Measurements from ENCODE around the gene RTKN2.

The RTKN2 gene

DNA sequence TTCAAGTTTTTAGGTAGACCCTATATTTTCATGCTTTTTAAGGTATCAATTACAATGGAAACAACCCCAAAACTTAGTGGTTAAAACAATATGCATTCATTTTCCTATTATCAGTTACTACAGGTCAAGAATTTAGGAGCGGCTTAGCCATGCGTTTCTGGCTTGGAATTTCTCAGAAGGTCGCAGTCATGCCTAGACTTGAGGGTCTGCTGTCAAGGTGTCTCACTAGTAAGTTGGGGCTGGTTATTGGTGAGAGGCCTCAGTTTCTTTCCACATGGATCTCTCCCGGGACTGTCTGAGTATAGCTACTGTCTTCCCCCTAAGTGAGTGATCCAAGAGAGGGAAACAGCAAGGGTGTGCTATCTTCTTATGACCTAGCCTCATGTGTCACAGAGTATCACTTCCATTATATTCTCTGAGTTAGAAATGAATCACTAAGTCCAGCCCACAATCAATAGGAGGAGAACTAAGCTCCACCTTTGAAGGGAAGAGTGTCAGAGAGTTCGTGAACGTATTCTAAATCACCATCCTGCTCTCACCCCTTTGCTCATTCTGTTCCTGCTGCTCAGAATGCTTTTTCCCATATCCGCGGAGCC lies 80.5 kb downstream of the RTKN2 start:
- no peak overlapping the region for H2AFZ ChIP-seq (ENCODE audit: low read depth, low read length)
- H3K4me3 ChIP-seq (ENCODE audit: low read length), result no peak overlapping the region
- H3K4me2 ChIP-seq (ENCODE audit: low read length), result no peak overlapping the region

GRCh38 chr10:62186999-62187675 lies 81.5 kb downstream of the RTKN2 start:
- no peak overlapping the region for H2AFZ ChIP-seq (ENCODE audit: low read depth, low read length)
- no peak overlapping the region for H3K4me2 ChIP-seq (ENCODE audit: low read length)
- TF ChIP-seq, protein P1, sequence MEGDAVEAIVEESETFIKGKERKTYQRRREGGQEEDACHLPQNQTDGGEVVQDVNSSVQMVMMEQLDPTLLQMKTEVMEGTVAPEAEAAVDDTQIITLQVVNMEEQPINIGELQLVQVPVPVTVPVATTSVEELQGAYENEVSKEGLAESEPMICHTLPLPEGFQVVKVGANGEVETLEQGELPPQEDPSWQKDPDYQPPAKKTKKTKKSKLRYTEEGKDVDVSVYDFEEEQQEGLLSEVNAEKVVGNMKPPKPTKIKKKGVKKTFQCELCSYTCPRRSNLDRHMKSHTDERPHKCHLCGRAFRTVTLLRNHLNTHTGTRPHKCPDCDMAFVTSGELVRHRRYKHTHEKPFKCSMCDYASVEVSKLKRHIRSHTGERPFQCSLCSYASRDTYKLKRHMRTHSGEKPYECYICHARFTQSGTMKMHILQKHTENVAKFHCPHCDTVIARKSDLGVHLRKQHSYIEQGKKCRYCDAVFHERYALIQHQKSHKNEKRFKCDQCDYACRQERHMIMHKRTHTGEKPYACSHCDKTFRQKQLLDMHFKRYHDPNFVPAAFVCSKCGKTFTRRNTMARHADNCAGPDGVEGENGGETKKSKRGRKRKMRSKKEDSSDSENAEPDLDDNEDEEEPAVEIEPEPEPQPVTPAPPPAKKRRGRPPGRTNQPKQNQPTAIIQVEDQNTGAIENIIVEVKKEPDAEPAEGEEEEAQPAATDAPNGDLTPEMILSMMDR (IDR thresholded peaks at IDR 0.05; ENCODE audit: low read depth, low read length), result no peak
- TF ChIP-seq EZH2phosphoT487 (IDR thresholded peaks at IDR 0.05; ENCODE audit: low read depth), result no peak
- H3K36me3 ChIP-seq (replicated peaks; ENCODE audit: low read depth, low read length), result no peaks in the 10 kb centered on the region
- H3K4me3 ChIP-seq (ENCODE audit: low read length), result no peak overlapping the region
- H3K9me3 ChIP-seq (ENCODE audit: insufficient read depth, low read length), result no peaks in the 10 kb centered on the region
- H3K79me2 ChIP-seq (ENCODE audit: low read length), result no peaks in the 10 kb centered on the region
- H3K9ac ChIP-seq (ENCODE audit: low read length), result no peak overlapping the region
- H3K27ac ChIP-seq (ENCODE audit: low read length), result no peak overlapping the region
- peaks cover 29% of the 10 kb centered on the region for H3K4me1 ChIP-seq (ENCODE audit: low read length)
- H4K20me1 ChIP-seq (ENCODE audit: insufficient read depth, low read length), result no peaks in the 10 kb centered on the region
- H3K27me3 ChIP-seq (ENCODE audit: low read depth, low read length), result no peaks in the 10 kb centered on the region

More for the DNA sequence above, 80.5 kb downstream of the RTKN2 start:
- TF ChIP-seq EZH2phosphoT487 (IDR thresholded peaks at IDR 0.05; ENCODE audit: low read depth), result no peak
- TF ChIP-seq, protein P1 (IDR thresholded peaks at IDR 0.05; ENCODE audit: low read depth, low read length), result no peak
- H4K20me1 ChIP-seq (ENCODE audit: insufficient read depth, low read length), result no peaks in the 10 kb centered on the region
- peaks cover 29% of the 10 kb centered on the region for H3K4me1 ChIP-seq (ENCODE audit: low read length)
- no peak overlapping the region for H3K9ac ChIP-seq (ENCODE audit: low read length)
- H3K9me3 ChIP-seq (ENCODE audit: insufficient read depth, low read length), result no peaks in the 10 kb centered on the region
- no peaks in the 10 kb centered on the region for H3K27me3 ChIP-seq (ENCODE audit: low read depth, low read length)
- H3K79me2 ChIP-seq (ENCODE audit: low read length), result no peaks in the 10 kb centered on the region
- H3K36me3 ChIP-seq (replicated peaks; ENCODE audit: low read depth, low read length), result no peaks in the 10 kb centered on the region
- no peak overlapping the region for H3K27ac ChIP-seq (ENCODE audit: low read length)

DNA sequence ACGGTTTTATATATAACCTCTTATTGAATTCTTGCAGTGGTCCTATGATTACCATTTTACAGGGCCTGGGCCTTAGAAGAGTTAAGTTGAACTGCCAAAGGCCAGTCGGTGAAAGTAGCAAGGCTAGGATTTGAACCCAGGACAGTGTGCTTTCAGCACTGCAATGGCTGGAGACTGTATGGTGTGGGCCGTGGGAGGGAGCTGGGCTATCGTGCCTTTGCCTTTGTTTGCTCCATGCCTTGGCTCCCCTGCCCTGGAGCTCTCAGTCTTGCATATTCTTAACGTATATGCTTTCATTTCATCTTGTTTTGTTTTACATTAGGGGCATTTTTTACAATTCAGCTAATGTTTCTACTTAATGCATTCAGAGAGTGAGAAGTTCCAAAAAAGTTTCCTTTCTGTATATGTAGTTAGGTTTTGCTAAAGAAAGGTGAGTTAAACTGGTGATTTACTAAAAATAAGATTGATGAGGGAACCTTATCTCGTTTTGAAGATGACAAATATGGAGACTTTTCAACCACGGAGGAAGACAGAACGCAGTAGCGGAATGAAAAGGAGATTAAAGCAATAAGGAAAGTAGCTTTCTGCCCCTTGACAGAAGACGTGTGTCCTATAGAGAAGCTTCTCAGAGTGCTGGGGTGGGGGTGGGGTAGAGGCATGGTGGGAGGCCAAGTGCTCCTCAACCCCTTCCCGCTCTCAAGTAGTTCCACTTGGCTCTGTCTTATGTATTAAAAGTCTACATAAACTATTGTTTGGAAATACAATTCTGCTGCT lies 82.5 kb downstream of the RTKN2 start:
- H3K4me2 ChIP-seq (ENCODE audit: low read length), result peak overlapping the region; percentile 74
- H3K27ac ChIP-seq (ENCODE audit: low read length), result peak overlapping the region; percentile 52
- no peaks in the 10 kb centered on the region for H3K27me3 ChIP-seq (ENCODE audit: low read depth, low read length)
- H4K20me1 ChIP-seq (ENCODE audit: insufficient read depth, low read length), result no peaks in the 10 kb centered on the region
- H3K4me1 ChIP-seq (ENCODE audit: low read length), result peaks cover 29% of the 10 kb centered on the region
- peak overlapping the region; percentile 59 for H3K4me3 ChIP-seq (ENCODE audit: low read length)
- TF ChIP-seq, protein P1 (IDR thresholded peaks at IDR 0.05; ENCODE audit: low read depth, low read length), result no peak
- no peak for TF ChIP-seq EZH2phosphoT487 (IDR thresholded peaks at IDR 0.05; ENCODE audit: low read depth)
- no peaks in the 10 kb centered on the region for H3K36me3 ChIP-seq (replicated peaks; ENCODE audit: low read depth, low read length)
- H3K9ac ChIP-seq (ENCODE audit: low read length), result peak overlapping the region; percentile 24; the same call in 1 of the 2 replicates
- no peaks in the 10 kb centered on the region for H3K79me2 ChIP-seq (ENCODE audit: low read length)
- H3K9me3 ChIP-seq (ENCODE audit: insufficient read depth, low read length), result no peaks in the 10 kb centered on the region
- H2AFZ ChIP-seq (ENCODE audit: low read depth, low read length), result peak overlapping the region; percentile 70
